K562 (cell line): ENCODE measurements around the gene ADAMTS14. TPM values are rescaled to one million over a fixed set of nuclear protein-coding genes. Genes with fewer than 3 reads are reported as not detected.
A peak's percentile ranks its signal among the peaks of the same experiment; 100 is the strongest.

ENCODE experiments used
- ATAC-seq: fragments of 200-7000 bp; cut with Tn5 transposase; 3 replicates; pipeline ENCODE4 v1.9.1; 2020; ENCODE audit warnings: moderate library complexity
- BruUV-seq: library from RNA; stranded (reverse); fragments of 400-500 nt; replicated peaks from 2 replicates; lab custom pipeline; 2021; lab: Mats Ljungman, UMichigan
- CTCF ChIA-PET: fragments of 300-600 bp; formaldehyde crosslinking; extraction: SDS; loops from one replicate; lab custom pipeline; 2021; ENCODE audit warnings: low intra/inter-chr PET ratio; lab: Yijun Ruan, JAX
- POLR2A ChIA-PET: fragments of 300-600, 350-650 bp; sonication (Branson Sonifier 250); formaldehyde crosslinking; extraction: SDS; loops from one replicate; lab custom pipeline; 2021; ENCODE audit warnings: antibody characterized with exemption, inconsistent platforms; lab: Yijun Ruan, JAX
- DNase-seq, 4 experiments: peaks; one replicate each; pipeline versions ENCODE4 v3.0.0 to v3.0.0-alpha.2; 2011 to 2018; ENCODE audit warnings: low spot score in 3 of 4, mixed read lengths in 3 of 4; ENCODE audit errors: extremely low read depth in 1 of 4
- FAIRE-seq: peaks from 2 replicates; lab custom pipeline; 2011; peaks lifted over from hg19 to GRCh38; lab: Jason Lieb, UNC
- H2AFZ ChIP-seq: 2 replicates; pipeline ENCODE4 v1.6.0; 2011; ENCODE audit warnings: low read depth, low read length, control low read depth, inconsistent platforms
- H3K27ac ChIP-seq: fragments of 200-600 bp; 3 replicates; pipeline ENCODE4 v1.8.0; 2011; ENCODE audit warnings: low read depth, mild to moderate bottlenecking, control low read depth, inconsistent platforms, low read length, moderate library complexity, mixed read lengths; ENCODE audit errors: extremely low read depth
- H3K27me3 ChIP-seq, 2 experiments: fragments of 300-600 bp in 1 of 2; 2 replicates in 1 of 2; 3 replicates in 1 of 2; pipeline versions ENCODE4 v1.6.0 to v1.8.0; 2011; ENCODE audit warnings: inconsistent platforms in 2 of 2, low read length in 2 of 2, mild to moderate bottlenecking in 1 of 2, mixed read lengths in 1 of 2, moderate library complexity in 1 of 2; ENCODE audit not compliant: control insufficient read depth in 2 of 2, insufficient read depth in 2 of 2
- H3K36me3 ChIP-seq: fragments of 300-600 bp; 3 replicates; pipeline ENCODE4 v1.8.0; 2011; ENCODE audit warnings: mild to moderate bottlenecking, low read length, inconsistent platforms; ENCODE audit not compliant: control insufficient read depth, insufficient read depth
- H3K4me1 ChIP-seq, 2 experiments: fragments of 200-600 bp in 1 of 2; replicated peaks in 1 of 2; 2 replicates in 1 of 2; 3 replicates in 1 of 2; pipeline versions ENCODE4 v1.5.1 to v1.8.0; 2011; ENCODE audit warnings: inconsistent platforms in 2 of 2, low read length in 2 of 2, mild to moderate bottlenecking in 1 of 2, mixed read lengths in 1 of 2, moderate library complexity in 1 of 2; ENCODE audit not compliant: control insufficient read depth in 2 of 2, insufficient read depth in 2 of 2
- H3K4me2 ChIP-seq: 2 replicates; pipeline ENCODE4 v1.6.1; 2011; ENCODE audit warnings: low read length, control low read depth, inconsistent platforms, mixed read lengths; ENCODE audit not compliant: insufficient read depth
- H3K4me3 ChIP-seq: fragments of 200-600 bp; sonication (generic), shearing (Covaris generic); 2 replicates; pipeline ENCODE4 v1.5.1; 2016; ENCODE audit warnings: control low read depth, inconsistent platforms
- H3K79me2 ChIP-seq: fragments of 200-600 bp; 3 replicates; pipeline ENCODE4 v1.8.0; 2011; ENCODE audit warnings: low read length, inconsistent platforms; ENCODE audit not compliant: control insufficient read depth, insufficient read depth
- H3K9ac ChIP-seq, 2 experiments: 2 replicates each; pipeline versions ENCODE4 v1.6.0 to v1.6.1; 2011; ENCODE audit warnings: low read depth in 2 of 2, low read length in 2 of 2, control low read depth in 1 of 2, inconsistent platforms in 1 of 2, mild to moderate bottlenecking in 1 of 2, mixed read lengths in 1 of 2; ENCODE audit not compliant: insufficient read depth in 1 of 2
- H3K9me1 ChIP-seq: one replicate; pipeline ENCODE4 v1.6.0; 2011; ENCODE audit warnings: inconsistent platforms, mild to moderate bottlenecking, low read length, moderate library complexity; ENCODE audit not compliant: control insufficient read depth, insufficient read depth
- H3K9me3 ChIP-seq: replicated peaks from 2 replicates; pipeline ENCODE4 v1.5.1; 2011; ENCODE audit warnings: low read depth, low read length, inconsistent platforms; ENCODE audit not compliant: control insufficient read depth, insufficient read depth
- H4K20me1 ChIP-seq: replicated peaks from 2 replicates; pipeline ENCODE4 v1.6.1; 2011; ENCODE audit warnings: low read length, inconsistent platforms, mixed read lengths; ENCODE audit not compliant: control insufficient read depth, insufficient read depth
- CHD2 ChIP-seq: IDR thresholded peaks from 2 replicates; pipeline ENCODE4 v1.6.1; 2011; ENCODE audit warnings: low read depth, low read length
- FOS ChIP-seq: IDR thresholded peaks from 3 replicates; pipeline ENCODE4 v1.6.1; 2011; ENCODE audit not compliant: insufficient read length; ENCODE audit errors: extremely low read depth
- HDAC2 ChIP-seq: fragments of 450-650 bp; IDR thresholded peaks from 2 replicates; pipeline ENCODE4 v1.6.1; 2016; ENCODE audit warnings: mild to moderate bottlenecking
- NR2C2 ChIP-seq, 2 experiments: fragments of 200-800 bp in 1 of 2; sonication (Bioruptor generic) in 1 of 2; sonication (generic) in 1 of 2; formaldehyde crosslinking in 1 of 2; IDR thresholded peaks; 2 replicates each; pipeline versions ENCODE4 v1.6.1 to v1.8.0; 2016 to 2022; ENCODE audit warnings: mild to moderate bottlenecking in 1 of 2, missing compliant biosample characterization in 1 of 2, missing genetic modification characterization in 1 of 2, missing genetic modification reagents in 1 of 2
- SIN3B ChIP-seq: fragments of 450-650 bp; IDR thresholded peaks from 2 replicates; pipeline ENCODE4 v1.6.1; 2017; ENCODE audit warnings: low read depth, mild to moderate bottlenecking, moderate library complexity
- ZFP36 ChIP-seq: fragments of 150-350 bp; IDR thresholded peaks from 2 replicates; pipeline ENCODE4 v1.6.1; 2018; ENCODE audit warnings: low read length, low read depth; ENCODE audit not compliant: partially characterized antibody
- ZNF12 ChIP-seq: sonication (generic); formaldehyde crosslinking; IDR thresholded peaks from 2 replicates; pipeline ENCODE4 v1.4.0; 2020; ENCODE audit warnings: mild to moderate bottlenecking, missing genetic modification reagents
- ZNF655 ChIP-seq: fragments of 250-450 bp; sonication (Bioruptor Pico); IDR thresholded peaks from 2 replicates; pipeline ENCODE4 v1.5.0; 2021
- WGBS: fragments of 100-300 bp; shearing (Covaris generic); methylation state at CpG from one replicate; pipeline ENCODE4 v1.1.6; 2016; ENCODE audit warnings: low coverage, mixed read lengths; ENCODE audit not compliant: insufficient coverage; ENCODE audit errors: missing lambda C conversion rate; 5-methylcytosine and 5-hydroxymethylcytosine counted together
- in situ Hi-C: fragments of 300-500 bp; cut with MboI; formaldehyde crosslinking; loops from 4 replicates; pipeline ENCODE4 v1.15.0; 2018; ENCODE audit warnings: inconsistent platforms, mixed read lengths
- intact Hi-C: fragments of 100-400 bp; cut with micrococcal nuclease; formaldehyde crosslinking; loops from 2 replicates; pipeline ENCODE4 v1.14.2; 2022
- polyA plus RNA-seq, 8 experiments: library from polyadenylated mRNA; depleted of rRNA in 4 of 8; stranded (reverse) in 5 of 8; unstranded in 3 of 8; fragments of >200 nt; fragmentation: Nextera tagmentation in 2 of 8; fragmentation: Illumina TruSeq in 1 of 8; extraction: Ambion mirVana in 2 of 8; extraction: Trizol in 1 of 8; gene quantifications; 2 replicates each; pipeline versions ENCODE4 v1.2.1 to v1.2.3, GENCODE V29; 2011 to 2014; ENCODE audit warnings: inconsistent platforms in 1 of 8, missing spikeins in 1 of 8
- total RNA-seq, 7 experiments: library from RNA; depleted of rRNA in 6 of 7; stranded (reverse); fragments of >200 nt in 6 of 7; fragmentation: Illumina TruSeq in 2 of 7; extraction: Trizol in 2 of 7; gene quantifications; 2 replicates each; pipeline versions ENCODE4 v1.2.1 to v1.2.3, GENCODE V29; 2011 to 2021; ENCODE audit warnings: low replicate concordance in 1 of 7
- TF ChIP-seq, protein P1 (sequence below): sonication (generic); formaldehyde crosslinking; IDR thresholded peaks from 2 replicates; pipeline ENCODE4 v1.8.0; 2022; ENCODE audit warnings: mild to moderate bottlenecking, missing genetic modification reagents

The ADAMTS14 gene
- total and polyA plus RNA-seq, 9 of the 15 experiments (the other 6 are each of a cell fraction or from before 2014, with no cell fraction given), result 0.04 to 37.4 (median 15.9) TPM

- TF ChIP-seq ZNF12 (CRISPR knock-in tag), result no peak
- no peak for TF ChIP-seq CHD2
- 0 out of 2 replicates have a peak, but pooled peaks have one; percentile 58 for TF ChIP-seq HDAC2
- no peak for TF ChIP-seq NR2C2 (CRISPR knock-in tag; IDR thresholded peaks at IDR 0.05)
- peak; percentile 28; the same call in 1 of the 2 replicates for TF ChIP-seq NR2C2 (tag; IDR thresholded peaks at IDR 0.05)
These were observed 15.8 kb upstream of the ADAMTS14 start (continued) for GRCh38 chr10:70656489-70656888.

DNA sequence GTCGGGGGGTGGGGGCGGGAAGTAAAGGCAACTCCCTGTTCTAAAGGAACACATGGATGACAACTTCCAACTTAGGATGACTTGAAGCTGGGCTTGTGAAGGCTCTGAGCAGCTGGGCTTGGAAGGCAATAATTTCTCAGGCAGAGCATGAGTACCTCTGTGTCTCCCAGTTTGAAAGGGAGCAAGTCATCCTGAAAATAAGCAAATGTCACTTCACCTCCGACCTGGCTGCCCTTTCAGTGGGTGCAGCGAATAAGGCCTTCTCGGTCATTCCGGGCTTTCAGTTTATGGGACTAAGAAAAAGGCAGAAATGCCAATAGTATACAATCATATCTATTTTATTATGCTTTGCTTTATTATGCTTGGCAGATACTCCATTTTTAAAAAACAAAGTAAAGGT lies 15.3 kb upstream of the ADAMTS14 start:
- H3K79me2 ChIP-seq, result no peaks in the 10 kb centered on the region
- H2AFZ ChIP-seq, result peak overlapping the region; percentile 48; the same call in 1 of the 2 replicates
- H4K20me1 ChIP-seq, result no peaks in the 10 kb centered on the region
- DNase-seq (peak in 1 of 4 experiments; percentile 3), FAIRE-seq (no peak), ATAC-seq (no peak)
- H3K9me3 ChIP-seq, result peaks cover 13% of the 10 kb centered on the region
- no TSS peak for BruUV-seq
- peaks cover 4% of the 10 kb centered on the region for H3K9me1 ChIP-seq
- H3K36me3 ChIP-seq, result no peaks in the 10 kb centered on the region
- no peak overlapping the region for H3K4me3 ChIP-seq
- no peak for TF ChIP-seq SIN3B
- no peak for TF ChIP-seq ZFP36
- TF ChIP-seq, protein P1, sequence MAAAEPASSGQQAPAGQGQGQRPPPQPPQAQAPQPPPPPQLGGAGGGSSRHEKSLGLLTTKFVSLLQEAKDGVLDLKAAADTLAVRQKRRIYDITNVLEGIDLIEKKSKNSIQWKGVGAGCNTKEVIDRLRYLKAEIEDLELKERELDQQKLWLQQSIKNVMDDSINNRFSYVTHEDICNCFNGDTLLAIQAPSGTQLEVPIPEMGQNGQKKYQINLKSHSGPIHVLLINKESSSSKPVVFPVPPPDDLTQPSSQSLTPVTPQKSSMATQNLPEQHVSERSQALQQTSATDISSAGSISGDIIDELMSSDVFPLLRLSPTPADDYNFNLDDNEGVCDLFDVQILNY, result no peak
- no peak for TF ChIP-seq ZNF655 (CRISPR knock-in tag)
- no peak for TF ChIP-seq FOS
- H3K4me1 ChIP-seq, result peaks cover 18 to 38% of the 10 kb centered on the region in 2 experiments
- intact Hi-C loops, result no loop called here
- no peak overlapping the region for H3K9ac ChIP-seq
- WGBS, result 78% methylated on average over 6 of the region's 6 CpGs
- POLR2A ChIA-PET, result interaction anchor here (0.6 to 0.9 kb wide), 2 partner anchors 40 to 60 kb away, joined by 3 read pairs; no protein-coding TSS in a partner anchor
- in situ Hi-C loops, result no loop called here
- peak overlapping the region; percentile 20; the same call in 2 of the 3 replicates for H3K27ac ChIP-seq
- H3K4me2 ChIP-seq, result no peak overlapping the region
- H3K27me3 ChIP-seq, result no peaks in the 10 kb centered on the region
- CTCF ChIA-PET, result no interaction called here
